MCF 10A (cell line): ENCODE data around the gene COL25A1. TPM values are rescaled to one million over a fixed set of nuclear protein-coding genes. Genes with fewer than 3 reads are reported as not detected.

Experiments used
- BruUV-seq: library from RNA; stranded (reverse); fragments of 400-500 nt; replicated peaks from 2 replicates; lab custom pipeline; 2021; lab: Mats Ljungman, UMichigan
- CTCF ChIA-PET: fragments of 300-600 bp; sonication (Branson Sonifier 250); formaldehyde crosslinking; extraction: SDS; loops from one replicate; lab custom pipeline; 2021; ENCODE audit warnings: antibody characterized with exemption, inconsistent platforms; lab: Yijun Ruan, JAX
- POLR2A ChIA-PET: fragments of 300-600, 350-650 bp; sonication (Branson Sonifier 250); formaldehyde crosslinking; extraction: SDS; loops from one replicate; lab custom pipeline; 2020; ENCODE audit warnings: antibody characterized with exemption, inconsistent platforms; lab: Yijun Ruan, JAX
- DNase-seq: peaks from one replicate; pipeline ENCODE4 v3.0.0-alpha.2; 2018; ENCODE audit not compliant: unreplicated experiment
- H3K27ac Mint-ChIP-seq: one replicate; pipeline ENCODE4 v1.8.0; 2022; ENCODE audit warnings: mild to moderate bottlenecking, low read depth, mixed read lengths; ENCODE audit not compliant: unreplicated experiment
- H3K27me3 Mint-ChIP-seq: one replicate; pipeline ENCODE4 v1.8.0; 2022; ENCODE audit warnings: mixed read lengths; ENCODE audit not compliant: insufficient read depth, unreplicated experiment
- H3K36me3 Mint-ChIP-seq: one replicate; pipeline ENCODE4 v1.8.0; 2022; ENCODE audit warnings: mild to moderate bottlenecking, moderate library complexity, mixed read lengths; ENCODE audit not compliant: insufficient read depth, unreplicated experiment
- H3K4me1 Mint-ChIP-seq: one replicate; pipeline ENCODE4 v1.8.0; 2022; ENCODE audit warnings: mixed read lengths; ENCODE audit not compliant: insufficient read depth, unreplicated experiment
- H3K4me3 Mint-ChIP-seq: one replicate; pipeline ENCODE4 v1.8.0; 2022; ENCODE audit warnings: mild to moderate bottlenecking, moderate library complexity, mixed read lengths; ENCODE audit not compliant: unreplicated experiment
- H3K9me3 Mint-ChIP-seq: one replicate; pipeline ENCODE4 v1.8.0; 2022; ENCODE audit warnings: mixed read lengths; ENCODE audit not compliant: unreplicated experiment
- CTCF ChIP-seq: fragments of 200-600 bp; IDR thresholded peaks from one replicate; pipeline ENCODE4 v1.8.0; 2022; ENCODE audit warnings: antibody characterized with exemption, mild to moderate bottlenecking; ENCODE audit not compliant: unreplicated experiment
- intact Hi-C: fragments of 100-400 bp; cut with micrococcal nuclease; formaldehyde crosslinking; loops from 2 replicates; pipeline ENCODE4 v1.14.1; 2022
- total RNA-seq: library from RNA; stranded (reverse); gene quantifications from 2 replicates; pipeline ENCODE4 v1.2.3, GENCODE V29; 2022

Gene COL25A1
- total RNA-seq, 1 experiment from 2014 or later = not detected

DNA sequence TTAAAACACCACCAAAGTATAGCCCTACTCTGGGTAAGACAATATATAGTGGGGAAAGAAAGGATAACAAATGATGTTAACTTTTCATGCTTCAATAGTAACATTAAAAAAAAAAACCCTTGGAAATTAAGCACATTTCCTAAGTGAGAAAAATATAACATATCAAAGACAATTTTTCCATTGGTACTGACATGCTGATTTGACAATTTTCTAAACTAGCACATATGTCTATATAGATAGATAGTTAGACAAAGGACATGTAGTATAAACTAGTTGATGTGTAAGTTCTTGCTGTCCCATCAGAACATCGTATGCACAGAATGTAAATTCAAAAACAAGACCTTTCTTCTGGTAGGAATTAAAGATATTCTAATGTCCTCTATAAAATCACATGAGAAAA, 492.4 kb downstream of the COL25A1 start:
- Mint-ChIP-seq H3K9me3 (peaks cover 7% of the 10 kb centered on the region), H3K27ac (no peak overlapping the region), H3K27me3 (no peaks in the 10 kb centered on the region), H3K4me1 (peaks cover 15% of the 10 kb centered on the region), H3K4me3 (no peak overlapping the region), H3K36me3 (no peaks in the 10 kb centered on the region)
- ChIA-PET POLR2A (no interaction called here), CTCF (interaction anchor here (0.5 kb wide), 1 partner anchor 412 kb away, joined by 3 read pairs; no protein-coding TSS in a partner anchor)
- intact Hi-C loops = no loop called here
- BruUV-seq = no TSS peak
- no peak for DNase-seq
- TF ChIP-seq CTCF = no peak

DNA sequence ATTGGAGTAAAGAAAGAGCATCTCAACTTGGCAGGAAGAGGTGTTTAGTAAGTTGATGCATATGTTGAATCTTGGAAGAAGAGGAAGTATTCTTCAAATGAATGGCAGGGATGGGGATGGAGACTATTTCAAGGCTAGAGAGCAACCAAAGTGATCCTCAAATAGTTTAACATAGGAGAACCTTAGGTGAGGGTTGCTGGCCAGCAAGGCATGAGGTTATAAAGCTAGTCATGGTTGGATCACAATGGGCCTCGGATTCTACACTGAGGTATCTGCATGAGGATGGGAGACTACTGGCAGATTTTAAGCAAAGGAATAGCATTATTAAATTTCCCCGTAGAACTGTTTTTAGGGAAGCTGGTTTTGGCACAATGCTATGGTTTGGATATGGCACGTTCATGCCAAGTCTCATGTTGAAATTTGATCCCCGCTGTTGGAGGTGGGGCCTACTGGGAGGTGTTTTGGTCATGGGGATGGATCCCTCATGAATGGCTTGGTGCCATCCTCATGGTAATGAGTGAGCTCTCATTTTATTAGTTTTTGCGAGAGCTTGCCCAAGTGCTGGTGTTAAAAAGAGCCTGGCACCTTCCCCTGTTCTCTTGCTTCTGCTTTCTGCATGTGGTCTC, 497.7 kb downstream of the COL25A1 start:
- H3K27me3 Mint-ChIP-seq = no peaks in the 10 kb centered on the region
- no TSS peak for BruUV-seq
- no peaks in the 10 kb centered on the region for H3K36me3 Mint-ChIP-seq
- H3K4me1 Mint-ChIP-seq = peaks cover 8% of the 10 kb centered on the region
- no peak overlapping the region for H3K27ac Mint-ChIP-seq
- no peak overlapping the region for H3K4me3 Mint-ChIP-seq
- DNase-seq = peak; percentile 8
- peaks cover 7% of the 10 kb centered on the region for H3K9me3 Mint-ChIP-seq
- TF ChIP-seq CTCF = no peak
- CTCF ChIA-PET = no interaction called here
- POLR2A ChIA-PET = interaction anchor here (1.4 kb wide), 1 partner anchor 12 kb away, joined by 3 read pairs; no protein-coding TSS in a partner anchor
- intact Hi-C loops = no loop called here

- H3K4me3 Mint-ChIP-seq = no peak overlapping the region
- ChIA-PET POLR2A (no interaction called here), CTCF (no interaction called here)
- no peak for TF ChIP-seq CTCF
- no peaks in the 10 kb centered on the region for H3K4me1 Mint-ChIP-seq
- H3K27me3 Mint-ChIP-seq = no peaks in the 10 kb centered on the region
- intact Hi-C loops = no loop called here
- no peak overlapping the region for H3K27ac Mint-ChIP-seq
- no peaks in the 10 kb centered on the region for H3K9me3 Mint-ChIP-seq
- no TSS peak for BruUV-seq
- no peaks in the 10 kb centered on the region for H3K36me3 Mint-ChIP-seq
- no peak for DNase-seq
These were observed 503.2 kb downstream of the COL25A1 start for GRCh38 chr4:108799306-108799705.

- no peak overlapping the region for H3K4me3 Mint-ChIP-seq
- CTCF ChIA-PET = interaction anchor here (0.9 kb wide), 1 partner anchor 956 kb away, joined by 4 read pairs; no protein-coding TSS in a partner anchor
- no peaks in the 10 kb centered on the region for H3K27me3 Mint-ChIP-seq
These were observed 506.3 kb downstream of the COL25A1 start for GRCh38 chr4:108796173-108796572.

More at GRCh38 chr4:108796173-108796572, 506.3 kb downstream of the COL25A1 start:
- H3K27ac Mint-ChIP-seq = no peak overlapping the region
- no peaks in the 10 kb centered on the region for H3K36me3 Mint-ChIP-seq
- no peaks in the 10 kb centered on the region for H3K9me3 Mint-ChIP-seq
- no peak for DNase-seq
- POLR2A ChIA-PET = no interaction called here
- TF ChIP-seq CTCF = no peak
- intact Hi-C loops = no loop called here
- H3K4me1 Mint-ChIP-seq = peaks cover 4% of the 10 kb centered on the region
- BruUV-seq = no TSS peak
